A549 (cell line): ENCODE data around the gene NIPBL.

Experiments
- CBX2 ChIP-seq: fragments of 200-600 bp; sonication (generic); IDR thresholded peaks from 2 replicates; pipeline ENCODE4 v1.6.1; 2016; ENCODE audit warnings: low read depth, mild to moderate bottlenecking, borderline replicate concordance
- MAFK ChIP-seq: fragments of 450-650 bp; IDR thresholded peaks from 2 replicates; pipeline ENCODE4 v1.6.1; 2014; ENCODE audit not compliant: partially characterized antibody
- TF ChIP-seq, protein P1 (sequence below): IDR thresholded peaks from 2 replicates; pipeline ENCODE4 v1.6.1; 2012; ENCODE audit warnings: low read depth, borderline replicate concordance
- TF ChIP-seq, protein P2 (sequence below): fragments of >200 bp; sonication (Bioruptor Twin); formaldehyde crosslinking; IDR thresholded peaks from 3 replicates; pipeline ENCODE4 v1.5.1; 2016

DNA sequence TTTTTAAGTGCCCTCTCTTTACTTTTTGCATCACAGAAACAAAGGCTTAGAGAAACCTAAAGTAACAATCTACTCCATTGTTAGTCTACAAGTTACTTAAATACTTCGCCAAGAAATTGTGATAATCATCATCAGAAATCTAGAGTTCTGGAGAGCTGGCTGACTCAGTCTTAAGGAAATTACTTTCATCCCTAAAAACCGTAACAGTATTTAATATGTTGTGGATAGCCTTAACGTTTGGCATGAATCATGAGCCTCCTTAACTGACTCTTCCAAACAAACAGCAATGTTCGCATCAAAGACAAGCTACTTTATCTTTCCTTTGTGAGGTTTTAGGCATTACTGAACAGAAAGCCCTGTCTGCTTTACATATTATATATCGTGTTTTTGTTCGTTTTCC, 128.7 kb downstream of the NIPBL start:
- TF ChIP-seq CBX2 (no peak), MAFK (no peak)
- TF ChIP-seq, protein P1, sequence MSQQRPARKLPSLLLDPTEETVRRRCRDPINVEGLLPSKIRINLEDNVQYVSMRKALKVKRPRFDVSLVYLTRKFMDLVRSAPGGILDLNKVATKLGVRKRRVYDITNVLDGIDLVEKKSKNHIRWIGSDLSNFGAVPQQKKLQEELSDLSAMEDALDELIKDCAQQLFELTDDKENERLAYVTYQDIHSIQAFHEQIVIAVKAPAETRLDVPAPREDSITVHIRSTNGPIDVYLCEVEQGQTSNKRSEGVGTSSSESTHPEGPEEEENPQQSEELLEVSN, result no peak
- TF ChIP-seq, protein P2, sequence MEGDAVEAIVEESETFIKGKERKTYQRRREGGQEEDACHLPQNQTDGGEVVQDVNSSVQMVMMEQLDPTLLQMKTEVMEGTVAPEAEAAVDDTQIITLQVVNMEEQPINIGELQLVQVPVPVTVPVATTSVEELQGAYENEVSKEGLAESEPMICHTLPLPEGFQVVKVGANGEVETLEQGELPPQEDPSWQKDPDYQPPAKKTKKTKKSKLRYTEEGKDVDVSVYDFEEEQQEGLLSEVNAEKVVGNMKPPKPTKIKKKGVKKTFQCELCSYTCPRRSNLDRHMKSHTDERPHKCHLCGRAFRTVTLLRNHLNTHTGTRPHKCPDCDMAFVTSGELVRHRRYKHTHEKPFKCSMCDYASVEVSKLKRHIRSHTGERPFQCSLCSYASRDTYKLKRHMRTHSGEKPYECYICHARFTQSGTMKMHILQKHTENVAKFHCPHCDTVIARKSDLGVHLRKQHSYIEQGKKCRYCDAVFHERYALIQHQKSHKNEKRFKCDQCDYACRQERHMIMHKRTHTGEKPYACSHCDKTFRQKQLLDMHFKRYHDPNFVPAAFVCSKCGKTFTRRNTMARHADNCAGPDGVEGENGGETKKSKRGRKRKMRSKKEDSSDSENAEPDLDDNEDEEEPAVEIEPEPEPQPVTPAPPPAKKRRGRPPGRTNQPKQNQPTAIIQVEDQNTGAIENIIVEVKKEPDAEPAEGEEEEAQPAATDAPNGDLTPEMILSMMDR, result no peak
